ENCODE results near the gene MYO19. TPM values are rescaled to one million over a fixed set of nuclear protein-coding genes. Genes with fewer than 3 reads are reported as not detected.

The MYO19 gene
- total RNA-seq, 1 donor from 2014 or later = 72.4 TPM

GRCh38 chr17:36524428-36524876 is 10.2 kb downstream of the MYO19 start:
- no peak overlapping the region for H3K27ac ChIP-seq
- no peak overlapping the region for H2AFZ ChIP-seq (replicated peaks)
- H3K4me1 ChIP-seq = no peaks in the 10 kb centered on the region
- H4K20me1 ChIP-seq (ENCODE audit: low read depth) = peaks cover 1% of the 10 kb centered on the region
- no peaks in the 10 kb centered on the region for H3F3A ChIP-seq (ENCODE audit: low read depth)
- DNase-seq (ENCODE audit: low spot score) = no peak
- no peaks in the 10 kb centered on the region for H3K79me2 ChIP-seq (ENCODE audit: low read depth)
- Mint-ChIP-seq H3K27me3 (ENCODE audit: insufficient read depth, low read depth) (no peaks in the 10 kb centered on the region), H3K27ac (no peak overlapping the region), H3K4me3 (no peak overlapping the region), H3K36me3 (peaks cover 24% of the 10 kb centered on the region), H3K9me3 (no peaks in the 10 kb centered on the region), H3K4me1 (no peaks in the 10 kb centered on the region)
- no peak for TF ChIP-seq CTCF (IDR thresholded peaks at IDR 0.05)
- no peak for TF ChIP-seq EZH2phosphoT487 (IDR thresholded peaks at IDR 0.05)
- TF ChIP-seq EZH2 (IDR thresholded peaks at IDR 0.05) = no peak
- no peaks in the 10 kb centered on the region for H3K9me3 ChIP-seq (ENCODE audit: low read depth)
- peaks cover 10% of the 10 kb centered on the region for H3K36me3 ChIP-seq
- no peaks in the 10 kb centered on the region for H3K27me3 ChIP-seq
- H3K9ac ChIP-seq = no peak overlapping the region
- no peak overlapping the region for H3K4me3 ChIP-seq
- no peak overlapping the region for H3K4me2 ChIP-seq

- H3K79me2 ChIP-seq (ENCODE audit: low read depth) = no peaks in the 10 kb centered on the region
- Mint-ChIP-seq H3K4me1 (no peaks in the 10 kb centered on the region), H3K9me3 (no peaks in the 10 kb centered on the region), H3K27me3 (ENCODE audit: insufficient read depth, low read depth) (no peaks in the 10 kb centered on the region), H3K27ac (no peak overlapping the region), H3K36me3 (peaks cover 22% of the 10 kb centered on the region), H3K4me3 (no peak overlapping the region)
- H3K27me3 ChIP-seq = no peaks in the 10 kb centered on the region
- DNase-seq (ENCODE audit: low spot score) = no peak
- H3F3A ChIP-seq (ENCODE audit: low read depth) = no peaks in the 10 kb centered on the region
- H3K27ac ChIP-seq = no peak overlapping the region
- no peaks in the 10 kb centered on the region for H3K9me3 ChIP-seq (ENCODE audit: low read depth)
- no peak for TF ChIP-seq EZH2phosphoT487 (IDR thresholded peaks at IDR 0.05)
- TF ChIP-seq EZH2 (IDR thresholded peaks at IDR 0.05) = no peak
- TF ChIP-seq CTCF (IDR thresholded peaks at IDR 0.05) = no peak
- H3K36me3 ChIP-seq = peaks cover 10% of the 10 kb centered on the region
- H4K20me1 ChIP-seq (ENCODE audit: low read depth) = no peaks in the 10 kb centered on the region
- no peak overlapping the region for H2AFZ ChIP-seq (replicated peaks)
- no peaks in the 10 kb centered on the region for H3K4me1 ChIP-seq
- no peak overlapping the region for H3K4me3 ChIP-seq
- H3K9ac ChIP-seq = no peak overlapping the region
- no peak overlapping the region for H3K4me2 ChIP-seq
These were observed 11.6 kb downstream of the MYO19 start for GRCh38 chr17:36523113-36523512.

GRCh38 chr17:36515837-36516236 is 18.8 kb downstream of the MYO19 start:
- H3K4me3 Mint-ChIP-seq = no peak overlapping the region
- Histone ChIP-seq H4K20me1 (ENCODE audit: low read depth) (no peaks in the 10 kb centered on the region), H2AFZ (replicated peaks) (no peak overlapping the region), H3K27ac (no peak overlapping the region), H3K9me3 (ENCODE audit: low read depth) (no peaks in the 10 kb centered on the region), H3K36me3 (peaks cover 3% of the 10 kb centered on the region), H3K9ac (no peak overlapping the region), H3K4me3 (no peak overlapping the region), H3K79me2 (ENCODE audit: low read depth) (no peaks in the 10 kb centered on the region), H3K4me1 (no peaks in the 10 kb centered on the region), H3K27me3 (no peaks in the 10 kb centered on the region), H3K4me2 (no peak overlapping the region), H3F3A (ENCODE audit: low read depth) (no peaks in the 10 kb centered on the region)
- TF ChIP-seq EZH2phosphoT487 (IDR thresholded peaks at IDR 0.05) (no peak), CTCF (IDR thresholded peaks at IDR 0.05) (no peak), EZH2 (IDR thresholded peaks at IDR 0.05) (no peak)
- H3K4me1 Mint-ChIP-seq = no peaks in the 10 kb centered on the region
- no peak for DNase-seq (ENCODE audit: low spot score)
- no peak overlapping the region for H3K27ac Mint-ChIP-seq
- peaks cover 5% of the 10 kb centered on the region for H3K36me3 Mint-ChIP-seq
- H3K27me3 Mint-ChIP-seq (ENCODE audit: insufficient read depth, low read depth) = no peaks in the 10 kb centered on the region
- H3K9me3 Mint-ChIP-seq = no peaks in the 10 kb centered on the region
